A549 (cell line): ENCODE measurements around the gene UBE2R2. TPM values are rescaled to one million over a fixed set of nuclear protein-coding genes. Genes with fewer than 3 reads are reported as not detected.
"Not testable (repeated sequence)": the region's sequence is repeated elsewhere in the genome, so short reads cannot be mapped to it uniquely, and the experiment has no call there.

ENCODE experiments used
- ATAC-seq, 2 experiments: fragments of 200-7000 bp in 1 of 2; fragments of >200 bp in 1 of 2; cut with Nextera tagmentation in 1 of 2; cut with Tn5 transposase in 1 of 2; 3 replicates each; pipeline versions ENCODE4 v1.8.0 to v1.9.1; 2018 to 2020; ENCODE audit warnings: mild to moderate bottlenecking in 1 of 2, moderate library complexity in 1 of 2
- CTCF ChIA-PET: fragments of 300-600 bp; sonication (Branson Sonifier 250); formaldehyde crosslinking; extraction: SDS; loops from one replicate; lab custom pipeline; 2021; ENCODE audit warnings: antibody characterized with exemption, inconsistent platforms; lab: Yijun Ruan, JAX
- POLR2A ChIA-PET: fragments of 350-600 bp; formaldehyde crosslinking; extraction: SDS; loops from one replicate; lab custom pipeline; 2021; ENCODE audit warnings: antibody characterized with exemption, inconsistent platforms; lab: Yijun Ruan, JAX
- DNase-seq, 2 experiments: peaks; one replicate each; pipeline versions ENCODE4 v3.0.0 to v3.0.0-alpha.2; 2011 to 2016; ENCODE audit warnings: low read depth in 1 of 2, low spot score in 1 of 2
- FAIRE-seq: peaks from 2 replicates; lab custom pipeline; 2011; peaks lifted over from hg19 to GRCh38; lab: Jason Lieb, UNC
- H3K27ac ChIP-seq, 2 experiments: fragments of >200 bp; sonication (Bioruptor Twin); formaldehyde crosslinking; 3 replicates each; pipeline ENCODE4 v1.5.1; 2016 to 2017
- H3K4me1 ChIP-seq: fragments of >200 bp; sonication (Bioruptor Twin); formaldehyde crosslinking; 3 replicates; pipeline ENCODE4 v1.6.1; 2016
- H3K4me2 ChIP-seq: fragments of >200 bp; sonication (Bioruptor Twin); formaldehyde crosslinking; 3 replicates; pipeline ENCODE4 v1.6.1; 2016
- H3K4me3 ChIP-seq: fragments of >200 bp; sonication (Bioruptor Twin); formaldehyde crosslinking; 3 replicates; pipeline ENCODE4 v1.5.1; 2016
- H3K9me3 ChIP-seq: fragments of >200 bp; sonication (Bioruptor Twin); formaldehyde crosslinking; 3 replicates; pipeline ENCODE4 v1.6.1; 2016
- FOXS1 ChIP-seq: fragments of 250-450 bp; sonication (Bioruptor Pico); IDR thresholded peaks from 2 replicates; pipeline ENCODE4 v1.5.0; 2020; ENCODE audit warnings: mild to moderate bottlenecking, moderate library complexity
- HOXB13 ChIP-seq: fragments of 250-450 bp; sonication (Bioruptor Pico); IDR thresholded peaks from 2 replicates; pipeline ENCODE4 v1.5.0; 2020; ENCODE audit warnings: low read depth, mild to moderate bottlenecking, moderate library complexity
- TFCP2L1 ChIP-seq: fragments of 250-450 bp; sonication (Bioruptor Pico); IDR thresholded peaks from 2 replicates; pipeline ENCODE4 v1.5.0; 2021; ENCODE audit warnings: mild to moderate bottlenecking
- ZSCAN20 ChIP-seq: fragments of 250-450 bp; sonication (Bioruptor Pico); IDR thresholded peaks from 2 replicates; pipeline ENCODE4 v1.8.0; 2022; ENCODE audit warnings: mild to moderate bottlenecking, moderate library complexity
- WGBS: methylation state at CpG from one replicate; pipeline ENCODE4 v1.1.6; 2017; ENCODE audit errors: missing lambda C conversion rate; 5-methylcytosine and 5-hydroxymethylcytosine counted together
- polyA plus RNA-seq, 4 experiments: library from polyadenylated mRNA; depleted of rRNA in 3 of 4; stranded (reverse); fragments of >200 nt; fragmentation: RNase III in 1 of 4; extraction: RNeasy Plus Mini Kit Qiagen cat#74134 plus additional on column Dnase treatment in 1 of 4; gene quantifications; 2 replicates in 3 of 4; 3 replicates in 1 of 4; pipeline ENCODE4 v1.2.3, GENCODE V29; 2011 to 2017
- TF ChIP-seq, protein P1 (sequence below): fragments of 250-450 bp; sonication (Bioruptor Pico); IDR thresholded peaks from 2 replicates; pipeline ENCODE4 v1.5.0; 2020; ENCODE audit warnings: low read depth, mild to moderate bottlenecking, moderate library complexity
- TF ChIP-seq, protein P2 (sequence below): IDR thresholded peaks from 2 replicates; pipeline ENCODE4 v1.6.1; 2012; ENCODE audit warnings: low read depth, borderline replicate concordance

Gene UBE2R2
- polyA plus RNA-seq, 2 of the 4 experiments (the other 2 are of a cell fraction) = 41.2 to 48.1 TPM

DNA sequence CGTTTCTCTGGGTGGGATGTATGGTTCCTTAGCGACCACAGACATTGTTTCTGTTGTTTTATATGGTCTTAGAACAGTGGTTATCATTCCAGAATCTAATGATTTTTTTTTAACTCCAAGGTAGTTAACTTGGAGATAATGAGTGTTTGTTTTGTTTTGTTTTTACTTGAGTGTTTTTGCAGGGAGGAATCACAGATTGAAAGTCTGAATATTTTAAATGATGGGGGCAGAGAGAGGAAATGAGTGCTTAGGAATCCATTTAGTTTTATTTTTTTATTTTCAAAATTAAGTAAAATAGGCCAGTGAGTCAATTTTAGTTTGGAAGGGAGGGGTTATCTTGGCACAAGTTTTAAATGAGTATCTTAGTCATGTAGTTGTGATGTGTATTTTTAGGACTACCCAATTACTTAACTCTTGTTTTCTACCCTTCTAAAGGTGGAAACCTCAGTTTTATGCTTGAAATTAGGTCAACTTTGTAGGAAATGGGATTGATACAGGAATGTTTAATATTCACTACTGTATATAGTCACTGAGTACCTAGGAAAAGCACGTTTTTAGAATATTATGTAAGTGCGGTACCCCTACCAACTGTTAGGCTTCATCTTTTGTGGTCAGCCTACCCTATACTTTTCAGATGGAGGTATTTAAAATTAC is 2.0 kb downstream of the UBE2R2 start:
- H3K4me2 ChIP-seq = peak overlapping the region; percentile 98
- no peaks in the 10 kb centered on the region for H3K9me3 ChIP-seq
- no peak for DNase-seq
- WGBS = 31% methylated on average over 4 of the region's 4 CpGs
- FAIRE-seq = no peak
- no peak for ATAC-seq
- TF ChIP-seq, protein P1, sequence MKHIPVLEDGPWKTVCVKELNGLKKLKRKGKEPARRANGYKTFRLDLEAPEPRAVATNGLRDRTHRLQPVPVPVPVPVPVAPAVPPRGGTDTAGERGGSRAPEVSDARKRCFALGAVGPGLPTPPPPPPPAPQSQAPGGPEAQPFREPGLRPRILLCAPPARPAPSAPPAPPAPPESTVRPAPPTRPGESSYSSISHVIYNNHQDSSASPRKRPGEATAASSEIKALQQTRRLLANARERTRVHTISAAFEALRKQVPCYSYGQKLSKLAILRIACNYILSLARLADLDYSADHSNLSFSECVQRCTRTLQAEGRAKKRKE = no peak
- H3K4me3 ChIP-seq = peak overlapping the region; percentile 81
- H3K27ac ChIP-seq = peak overlapping the region; percentile 99
- CTCF ChIA-PET = interaction anchor here (0.6 to 1.6 kb wide), 4 partner anchors 33 to 155 kb away, joined by 3 to 5 read pairs (median 3); no protein-coding TSS in a partner anchor
- POLR2A ChIA-PET = interaction anchor here (0.7 kb wide), 1 partner anchor 424 kb away, joined by 3 read pairs; no protein-coding TSS in a partner anchor
- H3K4me1 ChIP-seq = peaks cover 48% of the 10 kb centered on the region

DNA sequence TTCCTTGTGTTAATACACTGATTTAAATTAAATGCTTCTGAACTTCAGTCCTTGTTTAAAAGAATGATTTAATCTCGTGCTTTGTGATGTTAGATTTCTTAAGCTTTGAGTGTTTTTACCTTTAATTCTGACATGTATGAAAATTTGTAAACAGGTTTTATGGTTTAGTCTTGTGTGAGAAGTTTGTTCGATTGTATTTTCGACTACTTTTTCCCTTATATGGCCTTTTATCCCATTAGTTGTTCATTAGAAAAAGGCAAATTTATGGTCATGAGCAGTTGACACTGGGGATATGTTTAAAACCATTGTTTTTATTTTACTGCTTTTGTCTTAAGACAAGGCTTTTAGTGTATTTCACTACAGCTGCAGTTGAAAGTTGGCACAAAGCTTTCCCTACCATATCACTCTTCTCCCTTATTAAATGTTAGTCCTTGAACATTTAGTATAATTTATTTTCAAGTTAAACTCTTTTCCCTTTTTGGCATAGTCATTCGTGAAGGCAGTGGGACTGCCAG is 3.3 kb downstream of the UBE2R2 start:
- ChIA-PET CTCF (interaction anchor here (1.3 to 1.6 kb wide), 3 partner anchors 14 to 82 kb away, joined by 3 to 5 read pairs (median 5); no protein-coding TSS in a partner anchor), POLR2A (interaction anchor here (0.6 kb wide), 1 partner anchor 530 kb away, joined by 8 read pairs; the partner anchor contains the start of gene NFX1)
- Histone ChIP-seq H3K4me3 (no peak overlapping the region), H3K4me1 (peaks cover 35% of the 10 kb centered on the region), H3K9me3 (no peaks in the 10 kb centered on the region), H3K4me2 (peak overlapping the region; percentile 98), H3K27ac (no peak overlapping the region)
- TF ChIP-seq ZSCAN20 (CRISPR knock-in tag) = no peak
- 47% methylated on average over 4 of the region's 4 CpGs for WGBS
- DNase-seq (no peak), FAIRE-seq (no peak), ATAC-seq (no peak)

DNA sequence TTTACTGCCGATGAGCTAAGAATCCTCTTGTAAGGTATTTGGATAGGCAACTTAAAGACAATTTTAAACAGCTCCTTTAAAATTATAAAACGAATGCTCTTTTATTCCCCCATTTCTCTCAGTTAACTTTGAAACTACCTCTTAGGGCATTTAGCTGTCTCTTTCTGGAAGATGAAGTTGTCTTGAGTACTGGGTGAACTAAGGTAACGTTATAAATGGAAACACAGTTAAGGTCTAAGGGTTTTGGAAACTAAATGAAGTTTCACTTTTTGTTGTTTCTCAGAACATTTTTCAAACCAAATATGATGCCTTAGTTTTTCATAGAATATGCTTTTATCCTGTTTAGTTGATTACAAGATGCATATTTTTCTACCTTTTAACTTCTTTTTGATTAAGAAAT is 6.8 kb downstream of the UBE2R2 start:
- CTCF ChIA-PET = interaction anchor here (0.9 to 4.0 kb wide), 6 partner anchors 9 to 86 kb away, joined by 3 to 12 read pairs (median 6); no protein-coding TSS in a partner anchor
- POLR2A ChIA-PET = no interaction called here
- H3K4me2 ChIP-seq = no peak overlapping the region

DNA sequence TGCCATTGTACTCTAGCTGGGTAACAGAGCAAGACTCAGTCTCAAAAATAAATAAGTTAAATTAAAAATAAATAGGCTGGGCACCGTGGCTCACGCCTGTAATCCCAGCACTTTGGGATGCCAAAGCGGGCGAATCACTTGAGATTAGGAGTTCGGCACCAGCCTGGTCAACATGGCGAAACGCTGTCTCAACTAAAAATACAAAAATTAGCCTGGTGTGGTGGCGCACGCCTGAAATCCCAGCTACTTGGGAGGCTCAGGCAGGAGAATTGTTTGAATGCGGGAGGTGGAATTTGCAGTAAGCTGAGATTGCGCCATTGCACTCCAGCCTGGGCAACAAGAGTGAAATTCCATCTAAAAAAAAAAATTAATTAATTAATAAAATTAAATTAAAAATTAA is 10.3 kb downstream of the UBE2R2 start:
- 92% methylated on average over 11 of the region's 11 CpGs for WGBS
- not testable (repeated sequence) for H3K4me2 ChIP-seq, ATAC-seq, H3K4me3 ChIP-seq, FAIRE-seq, DNase-seq, H3K4me1 ChIP-seq, H3K27ac ChIP-seq, H3K9me3 ChIP-seq
- POLR2A ChIA-PET = interaction anchor here (1.2 kb wide), 1 partner anchor 13 kb away, joined by 4 read pairs; no protein-coding TSS in a partner anchor
- CTCF ChIA-PET = interaction anchor here (0.7 to 1.8 kb wide), 6 partner anchors 12 to 116 kb away, joined by 3 to 7 read pairs (median 4); no protein-coding TSS in a partner anchor

More for the DNA sequence above, 6.8 kb downstream of the UBE2R2 start:
- WGBS = 81% methylated on average over 3 of the region's 3 CpGs
- FAIRE-seq (no peak), ATAC-seq (no peak), DNase-seq (no peak)
- Histone ChIP-seq H3K4me3 (no peak overlapping the region), H3K4me1 (peaks cover 24% of the 10 kb centered on the region), H3K9me3 (no peaks in the 10 kb centered on the region), H3K27ac (no peak overlapping the region)
- no peak for TF ChIP-seq TFCP2L1 (CRISPR knock-in tag)
- no peak for TF ChIP-seq FOXS1 (CRISPR knock-in tag)
- TF ChIP-seq, protein P2, sequence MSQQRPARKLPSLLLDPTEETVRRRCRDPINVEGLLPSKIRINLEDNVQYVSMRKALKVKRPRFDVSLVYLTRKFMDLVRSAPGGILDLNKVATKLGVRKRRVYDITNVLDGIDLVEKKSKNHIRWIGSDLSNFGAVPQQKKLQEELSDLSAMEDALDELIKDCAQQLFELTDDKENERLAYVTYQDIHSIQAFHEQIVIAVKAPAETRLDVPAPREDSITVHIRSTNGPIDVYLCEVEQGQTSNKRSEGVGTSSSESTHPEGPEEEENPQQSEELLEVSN = no peak
- no peak for TF ChIP-seq HOXB13

DNA sequence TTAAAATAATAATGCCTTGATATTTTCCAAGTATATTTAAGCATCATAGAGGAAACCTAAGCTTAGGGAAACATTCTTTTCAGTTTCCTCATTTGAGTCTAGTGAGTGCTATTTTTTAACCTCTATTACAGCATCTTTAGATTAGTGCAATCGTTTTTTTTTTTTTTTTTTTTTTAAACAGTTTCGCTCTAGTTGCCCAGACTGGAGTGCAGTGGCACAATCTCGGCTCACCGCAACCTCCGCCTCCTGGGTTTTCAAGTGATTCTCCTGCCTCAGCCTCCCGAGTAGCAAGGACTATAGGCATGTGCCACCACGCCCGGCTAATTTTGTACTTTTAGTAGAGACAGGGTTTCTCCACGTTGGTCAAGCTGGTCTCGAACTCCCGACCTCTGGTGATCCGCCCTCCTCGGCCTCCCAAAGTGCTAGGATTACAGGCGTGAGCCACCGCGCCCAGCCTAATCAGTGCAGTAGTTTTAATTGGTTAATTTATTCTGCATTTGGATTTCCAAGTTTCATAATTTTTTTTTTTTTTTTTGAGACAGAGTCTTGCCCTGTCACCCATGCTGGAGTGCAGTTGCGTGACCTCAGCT is 12.8 kb downstream of the UBE2R2 start:
- H3K4me3 ChIP-seq, H3K4me2 ChIP-seq, H3K27ac ChIP-seq, POLR2A ChIA-PET, DNase-seq, H3K9me3 ChIP-seq, ATAC-seq, FAIRE-seq: not testable (repeated sequence)
- 87% methylated on average over 17 of the region's 17 CpGs for WGBS
- 0 out of 3 replicates have a peak, but pooled peaks cover 15% of the 10 kb centered on the region for H3K4me1 ChIP-seq
- CTCF ChIA-PET = interaction anchor here (0.6 to 1.4 kb wide), 4 partner anchors 12 to 377 kb away, joined by 3 to 4 read pairs (median 4); no protein-coding TSS in a partner anchor
